H1 (cell line): ENCODE results near the gene KIF11. TPM values are rescaled to one million over a fixed set of nuclear protein-coding genes. Genes with fewer than 3 reads are reported as not detected.

Experiments
- CTCF ChIA-PET: fragments of 300-600 bp; sonication (Branson Sonifier 250); formaldehyde crosslinking; loops from one replicate; lab custom pipeline; 2021; ENCODE audit not compliant: partially characterized antibody; lab: Charles Lee
- POLR2A ChIA-PET: fragments of 300-600 bp; sonication (Branson Sonifier 250); formaldehyde crosslinking; loops from one replicate; lab custom pipeline; 2021; ENCODE audit warnings: inconsistent platforms; ENCODE audit not compliant: partially characterized antibody; lab: Charles Lee
- DNase-seq, 2 experiments: peaks; one replicate each; pipeline versions ENCODE4 v3.0.0 to v3.0.0-alpha.2; 2010 to 2022; ENCODE audit warnings: low spot score in 2 of 2, low read depth in 1 of 2, mixed read lengths in 1 of 2
- FAIRE-seq: peaks from 2 replicates; lab custom pipeline; 2011; peaks lifted over from hg19 to GRCh38; lab: Jason Lieb, UNC
- H2AFZ ChIP-seq: 2 replicates; pipeline ENCODE4 v1.8.1; 2012; ENCODE audit warnings: low read length, inconsistent platforms
- H2AK5ac ChIP-seq: 2 replicates; pipeline ENCODE4 v1.6.1; 2013; ENCODE audit warnings: low read depth, low read length
- H2BK120ac ChIP-seq: replicated peaks from 2 replicates; pipeline ENCODE3; 2013; ENCODE audit warnings: low read depth, low read length, inconsistent platforms
- H2BK12ac ChIP-seq: 2 replicates; pipeline ENCODE4 v1.6.1; 2013; ENCODE audit warnings: low read depth, low read length
- H2BK15ac ChIP-seq: 2 replicates; pipeline ENCODE4 v1.6.1; 2013; ENCODE audit warnings: low read length
- H2BK20ac ChIP-seq: 2 replicates; pipeline ENCODE4 v1.6.1; 2013; ENCODE audit warnings: low read length
- H2BK5ac ChIP-seq: 2 replicates; pipeline ENCODE4 v1.6.1; 2013; ENCODE audit warnings: low read depth, low read length
- H3K14ac ChIP-seq: 2 replicates; pipeline ENCODE4 v1.6.1; 2013; ENCODE audit warnings: inconsistent platforms; ENCODE audit not compliant: insufficient read length
- H3K18ac ChIP-seq: 2 replicates; pipeline ENCODE4 v1.6.1; 2013; ENCODE audit warnings: low read length; ENCODE audit errors: extremely low read depth
- H3K23ac ChIP-seq: 2 replicates; pipeline ENCODE4 v1.6.1; 2013; ENCODE audit warnings: inconsistent platforms; ENCODE audit not compliant: insufficient read length
- H3K23me2 ChIP-seq: 2 replicates; pipeline ENCODE4 v1.6.1; 2013; ENCODE audit warnings: low read depth, low read length
- H3K27ac ChIP-seq: 2 replicates; pipeline ENCODE4 v1.6.1; 2011; ENCODE audit warnings: low read depth, low read length, inconsistent platforms
- H3K27me3 ChIP-seq, 4 experiments: replicated peaks in 1 of 4; 1 replicate in 1 of 4; 2 replicates in 3 of 4; pipeline versions ENCODE4 v1.6.1 to v1.8.1; 2011 to 2013; ENCODE audit warnings: low read length in 3 of 4, mild to moderate bottlenecking in 3 of 4, inconsistent platforms in 2 of 4, mixed read lengths in 2 of 4, moderate library complexity in 1 of 4; ENCODE audit not compliant: control insufficient read depth in 3 of 4, insufficient read depth in 3 of 4; ENCODE audit errors: extremely low read depth in 1 of 4
- H3K36me3 ChIP-seq, 4 experiments: 2 replicates each; pipeline versions ENCODE4 v1.6.1 to v1.8.1; 2011 to 2013; ENCODE audit warnings: mild to moderate bottlenecking in 4 of 4, low read length in 3 of 4, moderate library complexity in 2 of 4, control low read depth in 1 of 4, inconsistent platforms in 1 of 4; ENCODE audit not compliant: insufficient read depth in 4 of 4, control insufficient read depth in 2 of 4
- H3K4ac ChIP-seq: replicated peaks from 2 replicates; pipeline ENCODE3; 2013; ENCODE audit warnings: low read length, low read depth, mixed read lengths, inconsistent platforms; ENCODE audit not compliant: insufficient read length
- H3K4me1 ChIP-seq, 4 experiments: replicated peaks in 1 of 4; 1 replicate in 1 of 4; 2 replicates in 3 of 4; pipeline versions ENCODE4 v1.6.1 to v1.8.1; 2011 to 2013; ENCODE audit warnings: low read length in 3 of 4, inconsistent platforms in 2 of 4, mixed read lengths in 1 of 4; ENCODE audit not compliant: insufficient read depth in 4 of 4, control insufficient read depth in 3 of 4
- H3K4me2 ChIP-seq, 2 experiments: 2 replicates each; pipeline versions ENCODE4 v1.6.1 to v1.8.1; 2011 to 2013; ENCODE audit warnings: low read depth in 2 of 2, low read length in 2 of 2, control low read depth in 1 of 2, inconsistent platforms in 1 of 2, mild to moderate bottlenecking in 1 of 2; ENCODE audit not compliant: insufficient read depth in 1 of 2
- H3K4me3 ChIP-seq, 4 experiments: fragments of 200-600, 300-600 bp in 1 of 4; sonication (generic), shearing (Covaris generic), sonication (Bioruptor Twin) in 1 of 4; 2 replicates each; pipeline versions ENCODE4 v1.5.1 to v1.8.1; 2011 to 2016; ENCODE audit warnings: low read length in 4 of 4, low read depth in 3 of 4, control low read depth in 2 of 4, inconsistent platforms in 2 of 4, mild to moderate bottlenecking in 2 of 4, mixed read lengths in 1 of 4, moderate library complexity in 1 of 4; ENCODE audit not compliant: insufficient read depth in 2 of 4; ENCODE audit errors: extremely low read depth in 1 of 4
- H3K56ac ChIP-seq: replicated peaks from 2 replicates; pipeline ENCODE3; 2013; ENCODE audit warnings: low read depth, mild to moderate bottlenecking, mixed read lengths, low read length, inconsistent platforms; ENCODE audit not compliant: insufficient read length
- H3K79me1 ChIP-seq: 2 replicates; pipeline ENCODE4 v1.6.1; 2013; ENCODE audit warnings: low read depth, low read length, control low read depth
- H3K79me2 ChIP-seq, 2 experiments: 2 replicates each; pipeline versions ENCODE4 v1.6.1 to v1.8.1; 2012 to 2013; ENCODE audit warnings: low read length in 2 of 2, mild to moderate bottlenecking in 2 of 2, inconsistent platforms in 1 of 2; ENCODE audit not compliant: insufficient read depth in 2 of 2, control insufficient read depth in 1 of 2
- H3K9ac ChIP-seq, 4 experiments: replicated peaks in 1 of 4; 1 replicate in 1 of 4; 2 replicates in 3 of 4; pipeline versions ENCODE4 v1.6.1 to v1.8.1; 2011 to 2013; ENCODE audit warnings: low read depth in 3 of 4, low read length in 3 of 4, control low read depth in 2 of 4, mild to moderate bottlenecking in 2 of 4, moderate library complexity in 2 of 4, inconsistent platforms in 1 of 4; ENCODE audit errors: extremely low read depth in 1 of 4
- H3K9me3 ChIP-seq, 2 experiments: 2 replicates each; pipeline versions ENCODE4 v1.6.1 to v1.8.1; 2012 to 2013; ENCODE audit warnings: mild to moderate bottlenecking in 2 of 2, moderate library complexity in 2 of 2, control low read depth in 1 of 2, inconsistent platforms in 1 of 2, low read depth in 1 of 2, low read length in 1 of 2, mixed read lengths in 1 of 2; ENCODE audit not compliant: insufficient read depth in 2 of 2
- H4K20me1 ChIP-seq, 2 experiments: replicated peaks in 1 of 2; 2 replicates each; pipeline versions ENCODE3 to v1.8.1; 2011 to 2013; ENCODE audit warnings: inconsistent platforms in 2 of 2, low read length in 2 of 2, mild to moderate bottlenecking in 1 of 2; ENCODE audit not compliant: insufficient read depth in 2 of 2, control insufficient read depth in 1 of 2
- H4K5ac ChIP-seq: 2 replicates; pipeline ENCODE4 v1.6.1; 2013; ENCODE audit warnings: low read length, low read depth, mixed read lengths, inconsistent platforms; ENCODE audit not compliant: insufficient read length
- H4K8ac ChIP-seq: 2 replicates; pipeline ENCODE4 v1.8.0; 2013; ENCODE audit warnings: mild to moderate bottlenecking, moderate library complexity, low read length, inconsistent platforms; ENCODE audit not compliant: insufficient read depth; ENCODE audit errors: extremely low read depth
- H4K91ac ChIP-seq: replicated peaks from 2 replicates; pipeline ENCODE3; 2013; ENCODE audit warnings: low read length, mixed read lengths, inconsistent platforms; ENCODE audit not compliant: insufficient read length
- ATF2 ChIP-seq: IDR thresholded peaks from 2 replicates; pipeline ENCODE4 v1.6.1; 2012; ENCODE audit warnings: low read length, inconsistent platforms
- CBX8 ChIP-seq: fragments of 300-800, 300-1000 bp; sonication (generic); IDR thresholded peaks from 2 replicates; pipeline ENCODE4 v1.7.1; 2016; ENCODE audit warnings: low read depth, low read length, borderline replicate concordance
- E2F6 ChIP-seq: IDR thresholded peaks from 2 replicates; pipeline ENCODE4 v1.6.1; 2012; ENCODE audit warnings: inconsistent platforms
- PHF8 ChIP-seq: fragments of 200-600 bp; sonication (generic); conservative IDR thresholded peaks from 2 replicates; pipeline ENCODE4 v1.7.1; 2012; ENCODE audit warnings: low read depth, mild to moderate bottlenecking, inconsistent platforms, low read length, moderate library complexity
- POLR2A ChIP-seq, 2 experiments: IDR thresholded peaks; 1 replicate in 1 of 2; 2 replicates in 1 of 2; pipeline ENCODE4 v1.6.1; 2011; ENCODE audit warnings: low read depth in 2 of 2, low read length in 2 of 2, mild to moderate bottlenecking in 2 of 2; ENCODE audit errors: control extremely low read depth in 1 of 2
- RBBP5 ChIP-seq: IDR thresholded peaks from 2 replicates; pipeline ENCODE4 v1.7.1; 2012; ENCODE audit warnings: low read depth, mild to moderate bottlenecking, inconsistent platforms, low read length, moderate library complexity, borderline replicate concordance
- RXRA ChIP-seq: IDR thresholded peaks from 2 replicates; pipeline ENCODE4 v1.6.1; 2011; ENCODE audit warnings: low read depth, mild to moderate bottlenecking, low read length, moderate library complexity; ENCODE audit not compliant: insufficient read depth
- SIN3A ChIP-seq, 2 experiments: IDR thresholded peaks in 1 of 2; conservative IDR thresholded peaks in 1 of 2; 2 replicates each; pipeline ENCODE4 v1.6.1; 2011 to 2012; ENCODE audit warnings: low read length in 2 of 2, improper control_type of control experiment in 1 of 2, low read depth in 1 of 2, mild to moderate bottlenecking in 1 of 2
- SIX5 ChIP-seq: IDR thresholded peaks from 2 replicates; pipeline ENCODE4 v1.6.1; 2011; ENCODE audit warnings: mild to moderate bottlenecking, low read depth, low read length
- TAF1 ChIP-seq: IDR thresholded peaks from 2 replicates; pipeline ENCODE4 v1.6.1; 2011; ENCODE audit warnings: mild to moderate bottlenecking, low read depth, low read length
- TBP ChIP-seq: IDR thresholded peaks from 2 replicates; pipeline ENCODE4 v1.6.1; 2011; ENCODE audit warnings: low read depth, low read length, improper control_type of control experiment
- polyA plus RNA-seq, 7 experiments: library from polyadenylated mRNA; depleted of rRNA in 3 of 7; stranded (reverse) in 5 of 7; unstranded in 2 of 7; fragments of >200 nt in 5 of 7; fragments of 200-250 nt in 2 of 7; gene quantifications; 1 replicate in 5 of 7; 2 replicates in 1 of 7; 4 replicates in 1 of 7; pipeline versions ENCODE4 v1.2.1 to v1.2.3, GENCODE V29; 2011 to 2013; ENCODE audit warnings: missing spikeins in 2 of 7, mixed read lengths in 2 of 7
- total RNA-seq: library from RNA; stranded (reverse); fragmentation: NEBNext Ultra II Directional; extraction: Animal tissue kit (Norgen Biotek cat#: 25700); gene quantifications from 2 replicates; pipeline ENCODE4 v1.2.1, GENCODE V29; 2021

KIF11 gene
- total and polyA plus RNA-seq, 2 of the 8 experiments (the other 6 are each of a cell fraction or from before 2014, with no cell fraction given) = 11.1 to 59.2 TPM

GRCh38 chr10:92619368-92619767 is 26.4 kb downstream of the KIF11 start:
- no peak overlapping the region for H3K56ac ChIP-seq
- H3K14ac ChIP-seq = no peak overlapping the region
- no peak overlapping the region for H2BK15ac ChIP-seq
- H4K91ac ChIP-seq = no peak overlapping the region
- no peaks in the 10 kb centered on the region for H3K27me3 ChIP-seq
- H3K27ac ChIP-seq = no peak overlapping the region
- no peak overlapping the region for H3K23ac ChIP-seq
- H2BK120ac ChIP-seq = no peak overlapping the region
- no peak overlapping the region for H3K18ac ChIP-seq
- no peaks in the 10 kb centered on the region; the same call in 1 of the 2 replicates for H3K23me2 ChIP-seq
- H3K4me1 ChIP-seq = no peaks in the 10 kb centered on the region
- H3K79me2 ChIP-seq = no peaks in the 10 kb centered on the region
- FAIRE-seq = no peak
- H2BK20ac ChIP-seq = no peak overlapping the region
- no peak overlapping the region for H2BK12ac ChIP-seq
- H4K20me1 ChIP-seq = peaks cover 0 to 2% of the 10 kb centered on the region in 2 experiments
- DNase-seq = no peak
- H2BK5ac ChIP-seq = no peak overlapping the region
- H3K4ac ChIP-seq = no peak overlapping the region
- H3K9ac ChIP-seq = no peak overlapping the region
- H2AK5ac ChIP-seq = no peak overlapping the region
- H4K8ac ChIP-seq = no peak overlapping the region
- H3K4me2 ChIP-seq = no peak overlapping the region
- ChIA-PET POLR2A (no interaction called here), CTCF (no interaction called here)
- H3K9me3 ChIP-seq = no peaks in the 10 kb centered on the region
- no peak overlapping the region for H3K4me3 ChIP-seq
- H4K5ac ChIP-seq = no peak overlapping the region
- no peak overlapping the region for H2AFZ ChIP-seq
- no peaks in the 10 kb centered on the region for H3K79me1 ChIP-seq
- H3K36me3 ChIP-seq = peaks cover 13 to 58% (median 41%) of the 10 kb centered on the region in 4 experiments
- TF ChIP-seq TAF1 (no peak), RXRA (no peak), TBP (no peak), CBX8 (no peak), POLR2A (IDR thresholded peaks at IDR 0.05; ENCODE audit: control extremely low read depth in 1 of 2, low read depth in 2 of 2, low read length in 2 of 2) (no peak), ATF2 (no peak), SIN3A (conservative IDR thresholded peaks at IDR 0.05 in 1 of 2, IDR thresholded peaks at IDR 0.05 in 1 of 2; ENCODE audit: low read depth in 1 of 2, low read length in 2 of 2) (no peak), PHF8 (no peak), RBBP5 (no peak), E2F6 (no peak), SIX5 (no peak)
